NCI-H1417 treated with DMSO at 0.1 percent for 48 hours (cell line): Measurements from ENCODE around the gene B3GAT2.

Source experiments
- DNase-seq: peaks from one replicate; lab custom pipeline; 2025; lab: John Stamatoyannopoulos, UW

Gene B3GAT2

DNA sequence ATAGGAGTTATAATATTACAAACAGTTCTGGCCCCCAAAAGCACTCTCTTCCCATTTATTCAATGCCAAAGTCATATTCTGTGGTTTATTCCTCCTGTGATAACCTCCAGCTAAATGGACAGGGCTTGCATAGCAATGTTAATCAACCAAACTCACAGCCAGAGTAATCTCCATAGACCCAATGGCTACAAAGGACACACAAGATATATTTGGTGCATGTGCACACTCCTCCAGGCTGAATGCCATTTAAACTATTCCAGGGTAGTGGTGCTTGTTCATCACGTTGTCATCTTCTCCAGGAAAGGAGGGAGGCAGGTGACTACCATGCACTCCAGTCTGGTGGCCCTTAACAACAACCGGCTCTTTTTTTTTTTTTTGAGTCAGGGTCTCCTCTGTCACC lies 56.8 kb downstream of the B3GAT2 start:
- no peak for DNase-seq

DNA sequence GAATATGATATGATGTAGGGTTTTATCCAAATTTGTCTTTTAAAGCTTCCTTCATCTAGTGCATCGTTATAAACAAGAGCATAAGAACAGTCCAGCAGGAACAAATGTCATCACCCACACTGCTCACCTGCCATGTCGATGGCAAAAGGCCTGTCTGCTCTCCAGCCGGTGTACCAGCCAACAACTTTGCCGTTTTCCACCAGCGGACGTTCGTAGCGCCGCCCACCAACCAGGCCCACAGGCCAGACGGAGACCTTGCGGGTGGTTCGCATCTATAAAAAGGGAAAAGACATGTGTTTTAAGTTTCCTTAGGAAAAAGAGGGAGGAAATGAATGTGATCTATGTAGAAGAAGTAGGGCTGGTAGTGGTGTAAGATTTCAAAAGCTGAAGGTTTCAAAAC lies 62.9 kb downstream of the B3GAT2 start:
- no peak for DNase-seq

DNA sequence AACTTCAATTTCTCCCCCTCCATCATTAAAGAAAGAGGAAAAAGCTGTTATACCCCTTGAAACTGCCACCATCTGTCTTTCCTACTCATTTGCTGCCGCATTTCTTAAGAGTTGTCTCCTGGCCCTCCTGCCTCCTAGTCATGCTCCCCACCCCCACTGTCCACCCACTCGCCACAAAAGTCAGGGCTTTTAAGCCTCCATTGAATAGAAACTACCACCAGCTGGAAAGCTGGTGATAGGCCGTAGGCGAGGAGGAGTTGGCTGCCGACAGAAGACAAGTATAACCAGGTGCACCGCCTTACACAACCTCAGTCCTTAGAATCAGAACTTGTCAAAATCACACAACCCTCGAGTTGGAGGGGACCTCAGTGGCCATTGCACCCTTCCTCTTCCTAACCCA lies 67.6 kb downstream of the B3GAT2 start:
- no peak for DNase-seq

DNA sequence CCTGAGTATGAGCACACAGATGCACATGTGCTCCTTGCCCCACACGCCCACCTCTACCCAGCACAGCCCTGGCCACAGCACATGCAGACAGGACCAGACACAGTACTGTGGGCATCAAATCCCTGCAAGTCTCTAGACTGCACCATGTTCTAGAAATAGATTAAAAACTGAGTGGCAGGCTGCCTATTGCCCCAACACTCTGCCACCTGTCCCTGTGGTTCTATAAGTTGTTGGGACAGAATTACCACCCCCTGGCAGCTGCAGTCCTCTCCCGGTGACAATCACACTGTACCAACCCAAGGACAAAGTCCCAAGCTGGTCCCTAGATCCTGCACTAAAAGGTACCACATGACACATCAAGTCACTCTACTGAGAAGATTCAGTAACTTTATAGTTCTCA lies 70.2 kb downstream of the B3GAT2 start:
- no peak for DNase-seq

GRCh38 chr6:70886071-70886470 lies 70.8 kb downstream of the B3GAT2 start:
- no peak for DNase-seq

DNA sequence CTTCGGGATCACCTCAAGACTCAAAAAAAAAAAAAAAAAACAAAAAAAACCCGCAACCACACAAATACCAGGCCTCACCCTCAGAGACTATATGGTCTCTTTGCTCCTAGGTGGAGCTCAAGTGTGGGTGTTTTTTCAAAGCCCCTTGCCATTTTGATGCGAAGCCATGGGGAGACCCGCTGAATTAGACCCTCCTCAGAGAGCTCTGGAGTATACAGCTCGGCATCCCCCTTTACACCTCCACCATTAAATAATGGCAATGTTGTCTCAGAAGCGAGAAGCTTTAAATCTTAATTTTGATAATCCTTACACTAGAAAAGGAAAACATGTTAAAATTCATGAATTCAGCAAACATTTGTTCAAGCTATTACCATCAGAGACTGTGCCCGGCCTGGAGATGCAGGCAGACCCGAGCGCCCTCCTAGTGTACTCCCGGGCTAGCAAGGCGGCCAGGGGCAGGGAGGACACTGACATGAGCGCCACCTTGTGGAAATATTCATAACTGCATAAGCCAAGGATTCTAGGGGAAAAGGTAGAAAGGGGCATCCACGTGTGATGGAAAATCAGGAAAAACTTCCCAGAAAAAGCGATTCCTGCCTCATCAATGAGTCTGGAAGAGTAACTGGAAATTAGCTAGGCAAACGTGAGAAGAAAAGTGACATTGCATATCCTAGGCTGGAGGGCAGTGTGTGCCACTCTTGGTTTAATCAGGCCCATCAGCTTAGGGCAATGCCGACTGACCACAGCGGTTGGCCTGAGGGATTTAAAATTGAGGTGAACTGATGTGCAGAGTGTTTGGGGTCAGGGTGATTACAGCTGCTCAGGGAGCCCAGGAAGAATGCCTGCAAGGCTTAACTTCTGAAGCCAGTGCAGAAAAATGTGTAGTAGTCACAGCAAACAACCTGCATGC lies 72.5 kb downstream of the B3GAT2 start:
- peak; percentile 5 for DNase-seq

DNA sequence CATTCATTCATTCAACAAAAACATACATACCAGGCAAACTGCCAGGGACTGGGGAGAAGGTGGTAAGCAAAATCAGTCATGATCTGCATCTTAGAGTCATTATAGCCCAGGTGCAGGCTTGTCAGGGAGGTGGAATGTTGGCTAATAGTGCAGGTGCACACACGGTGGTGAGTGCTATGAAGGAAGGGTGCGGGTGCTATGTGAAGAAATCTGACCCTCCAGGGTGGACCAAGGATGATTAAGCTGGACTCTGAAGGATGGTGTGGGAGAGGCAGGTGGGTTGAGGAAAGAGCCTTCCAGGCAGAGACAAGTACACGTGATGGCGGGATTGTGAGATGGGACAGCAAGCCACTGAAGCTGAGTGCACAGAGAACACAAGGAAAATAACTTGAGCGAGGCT lies 77.4 kb downstream of the B3GAT2 start:
- no peak for DNase-seq

- DNase-seq, result no peak
Measured at GRCh38 chr6:70874181-70874913, 82.5 kb downstream of the B3GAT2 start.

GRCh38 chr6:70872469-70872868 lies 84.4 kb downstream of the B3GAT2 start:
- no peak for DNase-seq

- DNase-seq, result no peak
Measured at GRCh38 chr6:70864401-70864800, 92.5 kb downstream of the B3GAT2 start.

- DNase-seq, result no peak
Measured at GRCh38 chr6:70863343-70863742, 93.5 kb downstream of the B3GAT2 start.

DNA sequence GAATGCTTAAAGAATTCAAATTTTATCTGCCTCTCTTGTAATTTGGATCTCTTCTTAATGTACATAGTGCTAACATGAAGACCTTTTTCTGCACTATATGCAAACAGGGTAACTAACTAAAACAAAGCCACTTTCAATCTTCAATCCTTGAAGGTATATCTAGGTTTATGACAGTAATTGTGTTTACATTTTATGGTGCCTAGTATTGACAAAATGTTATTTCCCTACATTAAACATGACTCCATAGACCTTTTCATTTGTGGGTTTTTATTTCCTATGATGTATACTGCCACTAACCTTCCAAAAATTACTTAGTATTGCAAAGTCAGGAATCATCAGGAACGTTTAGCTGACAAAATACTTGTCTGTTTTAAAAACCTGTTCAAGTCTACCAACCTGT lies 95.9 kb downstream of the B3GAT2 start:
- DNase-seq, result no peak

GRCh38 chr6:70860045-70860444 lies 96.8 kb downstream of the B3GAT2 start:
- no peak for DNase-seq

DNA sequence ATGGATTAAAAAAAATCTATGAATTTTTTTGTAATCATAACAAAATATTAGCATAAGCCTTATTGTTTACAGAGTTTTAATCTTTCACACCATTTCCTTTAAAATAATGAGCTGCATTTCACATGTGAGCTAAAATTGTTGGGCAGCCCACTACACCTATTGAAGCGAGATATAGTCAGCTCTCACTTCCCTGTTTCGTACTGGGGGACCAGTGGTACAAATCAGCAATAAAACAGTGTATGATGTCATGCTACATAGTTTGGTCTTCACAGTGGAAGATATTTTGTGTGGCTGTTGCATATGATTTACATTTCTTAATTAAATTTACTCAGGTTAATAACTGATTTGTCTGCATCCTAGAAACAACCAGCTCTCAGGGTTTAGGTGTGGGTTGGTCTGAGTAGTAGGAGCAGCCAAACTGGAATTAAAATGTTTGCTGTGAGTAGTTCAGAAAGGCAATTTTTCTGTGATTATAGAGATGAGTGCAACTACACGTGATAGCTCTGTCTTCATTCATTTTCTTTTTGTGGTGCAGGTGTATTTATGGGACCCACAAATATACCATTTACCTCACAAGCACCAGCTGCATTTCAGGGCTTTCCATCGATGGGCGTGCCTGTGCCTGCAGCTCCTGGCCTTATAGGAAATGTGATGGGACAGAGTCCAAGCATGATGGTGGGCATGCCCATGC lies 99.3 kb downstream of the B3GAT2 start:
- no peak for DNase-seq

- DNase-seq, result no peak
Measured at GRCh38 chr6:70852667-70853246, 104.1 kb downstream of the B3GAT2 start.

DNA sequence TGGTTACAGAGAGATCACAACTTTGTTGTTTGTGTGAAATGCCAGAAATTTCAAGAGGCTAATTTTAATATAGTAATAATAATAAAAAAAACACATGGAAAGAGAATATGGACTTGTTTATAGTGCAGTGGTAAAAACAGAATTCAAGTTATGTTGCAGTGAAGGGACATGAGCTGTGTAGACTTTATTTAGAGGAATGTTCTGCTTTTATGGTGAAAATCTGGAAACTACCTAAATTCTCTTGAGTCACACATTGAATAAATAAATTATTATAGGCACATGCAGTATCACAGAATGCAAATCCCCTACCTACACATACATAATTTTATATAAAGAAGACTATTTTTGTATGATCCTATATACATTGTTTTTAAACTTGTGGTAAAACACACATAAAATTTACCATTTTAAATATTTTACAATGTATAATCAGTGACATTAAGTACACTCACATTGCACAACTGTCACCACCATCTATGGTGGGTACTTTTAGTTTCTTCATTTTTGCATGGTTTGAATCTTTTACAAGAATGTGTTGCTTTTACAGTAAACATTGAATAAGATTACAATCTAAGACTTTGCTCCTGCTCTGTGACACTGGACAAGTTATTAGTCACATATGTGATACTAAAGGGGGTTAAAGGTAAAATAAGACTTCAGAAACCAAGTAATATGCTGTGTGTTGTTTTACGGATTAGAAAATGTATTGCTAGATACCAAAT lies 107.4 kb downstream of the B3GAT2 start:
- no peak for DNase-seq

DNA sequence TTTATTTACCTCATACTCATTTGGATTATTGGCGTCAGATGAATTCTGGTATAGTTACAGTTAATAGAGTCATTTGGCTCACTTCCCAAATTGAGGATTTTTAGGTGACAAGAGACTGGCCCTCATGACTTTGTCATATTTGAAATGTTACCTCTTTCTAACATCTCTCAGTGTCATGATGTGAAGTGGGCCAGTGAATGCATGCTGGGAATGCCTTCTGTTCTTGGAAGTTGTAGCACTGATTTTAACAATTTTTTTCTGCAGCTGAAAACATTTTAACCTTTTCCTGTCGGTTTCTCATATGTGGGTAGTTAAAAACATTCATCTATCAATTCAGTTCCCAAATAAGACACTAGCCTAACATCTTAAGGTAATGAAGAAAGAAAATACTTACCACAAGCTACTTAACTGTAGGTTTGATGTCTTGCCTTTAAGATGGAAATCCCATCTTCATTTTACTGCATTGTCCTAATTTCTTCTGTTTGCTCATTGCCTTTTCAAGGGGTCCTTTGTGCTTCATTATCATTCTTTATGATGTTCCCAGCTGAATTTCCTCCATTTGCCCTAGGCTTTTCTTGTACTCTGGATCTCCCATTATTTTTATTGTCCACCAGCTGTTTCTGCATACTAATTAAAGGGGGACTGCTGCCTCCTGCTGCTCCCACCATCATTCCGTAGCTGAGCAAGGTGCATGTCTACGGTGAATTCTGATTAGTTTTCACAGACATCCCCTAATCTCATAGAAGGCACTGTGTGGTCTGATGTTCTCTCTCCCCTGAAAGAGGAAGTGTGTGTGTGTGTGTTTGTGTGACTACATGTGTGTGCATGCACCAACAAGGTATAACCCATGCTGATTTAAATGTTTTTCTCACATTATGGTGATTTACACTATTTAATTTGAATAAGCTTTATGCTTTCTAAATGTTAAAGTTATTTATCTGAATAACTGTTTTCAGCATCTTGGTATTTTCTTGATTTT lies 109.5 kb downstream of the B3GAT2 start:
- DNase-seq, result no peak

- no peak for DNase-seq
Measured at GRCh38 chr6:70846207-70846835, 110.5 kb downstream of the B3GAT2 start.

DNA sequence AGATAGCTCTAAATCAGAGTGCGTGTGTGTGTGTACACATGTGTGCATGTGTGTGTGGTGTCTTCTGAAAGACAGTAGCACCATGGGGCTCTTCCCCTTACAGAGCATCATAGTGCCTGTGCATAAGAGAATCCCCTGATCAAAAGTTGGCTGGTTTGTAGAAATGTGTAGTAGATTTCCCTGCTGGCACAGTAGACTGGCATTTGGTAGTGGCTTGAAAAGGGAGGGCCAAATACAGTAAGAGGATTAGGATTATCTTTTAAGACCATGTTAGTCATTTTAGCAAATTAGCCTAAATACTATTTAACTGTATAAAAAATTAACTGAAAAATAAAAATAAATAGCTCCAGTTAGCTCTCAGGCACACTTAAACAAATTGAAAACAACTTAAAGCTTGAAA lies 112.6 kb downstream of the B3GAT2 start:
- DNase-seq, result no peak

DNA sequence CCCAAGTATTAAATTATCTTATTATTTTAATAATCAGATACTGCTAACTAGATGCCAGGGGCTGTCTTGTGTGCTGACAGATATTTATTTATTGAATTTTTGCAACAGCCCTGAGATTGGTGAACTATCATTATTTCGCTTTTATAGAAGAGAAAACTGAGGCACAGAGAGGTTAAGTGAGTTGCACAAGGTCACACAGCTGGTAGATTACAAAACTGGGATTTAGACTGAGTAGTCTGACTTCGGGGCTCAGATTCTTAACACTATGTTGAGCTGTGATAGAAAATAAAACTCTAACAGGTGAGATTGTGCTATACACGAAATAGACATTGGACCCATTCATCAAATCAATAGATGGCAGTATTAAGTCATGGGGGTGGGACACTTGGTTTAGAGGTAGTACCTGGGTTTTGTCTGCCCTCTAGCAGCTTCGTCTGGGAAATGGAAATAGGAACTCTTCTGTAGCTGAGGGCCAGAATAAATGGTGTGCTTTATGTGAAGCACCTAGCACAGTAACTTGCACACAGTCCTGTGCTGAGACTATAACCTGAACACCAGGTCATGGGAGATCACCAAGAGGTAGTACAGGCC lies 113.4 kb downstream of the B3GAT2 start:
- no peak for DNase-seq
